Ascending aorta (tissue), 2 donors: Measurements from ENCODE around the gene TPRG1L. TPM values are rescaled to one million over a fixed set of nuclear protein-coding genes. Genes with fewer than 3 reads are reported as not detected.

Source experiments
- DNase-seq, 2 donors: peaks; one replicate each; pipeline ENCODE4 v3.0.0-alpha.2; 2019; ENCODE audit warnings: low spot score in 2 of 2
- H3K27ac ChIP-seq, 2 donors: fragments of 200-600 bp; sonication (generic); one replicate each; pipeline ENCODE4 v1.5.1; 2016 to 2017; ENCODE audit warnings: mild to moderate bottlenecking in 1 of 2
- H3K27me3 ChIP-seq: fragments of 200-600 bp; sonication (generic); one replicate; pipeline ENCODE4 v1.5.1; 2017
- H3K36me3 ChIP-seq, 2 donors: fragments of 200-600 bp; sonication (generic); one replicate each; pipeline ENCODE4 v1.5.1; 2016
- H3K4me1 ChIP-seq, 2 donors: fragments of 200-600 bp; sonication (generic); one replicate each; pipeline ENCODE4 v1.5.1; 2016 to 2017; ENCODE audit warnings: mild to moderate bottlenecking in 1 of 2
- H3K4me3 ChIP-seq, 2 donors: fragments of 200-600 bp; sonication (generic); one replicate each; pipeline ENCODE4 v1.5.1; 2016 to 2017; ENCODE audit warnings: mild to moderate bottlenecking in 1 of 2
- H3K9me3 ChIP-seq, 2 donors: fragments of 200-600 bp; sonication (generic); one replicate each; pipeline ENCODE4 v1.5.1; 2016
- CTCF ChIP-seq, 3 experiments: fragments of 200-600 bp in 2 of 3; fragments of 450-650 bp in 1 of 3; sonication (generic) in 2 of 3; IDR thresholded peaks; one replicate each; pipeline ENCODE4 v1.5.1; 2016 to 2019; ENCODE audit warnings: antibody characterized with exemption in 3 of 3, mild to moderate bottlenecking in 1 of 3, moderate library complexity in 1 of 3
- intact Hi-C: fragments of 100-400 bp; cut with DNase I; formaldehyde crosslinking; loops from one replicate; pipeline ENCODE4 v1.15.1; 2023
- total RNA-seq: library from RNA; depleted of rRNA; stranded (reverse); fragments of >200 nt; gene quantifications from one replicate; pipeline ENCODE4 v1.1.0, GENCODE V29; 2016

TPRG1L gene
- total RNA-seq, 1 donor from 2014 or later = 18.9 TPM

GRCh38 chr1:3678361-3679097 lies 53.7 kb downstream of the TPRG1L start:
- H3K27ac ChIP-seq = no peak overlapping the region
- H3K9me3 ChIP-seq = no peaks in the 10 kb centered on the region
- intact Hi-C loops = no loop called here
- TF ChIP-seq CTCF (IDR thresholded peaks at IDR 0.05) = no peak
- DNase-seq = no peak
- no peaks in the 10 kb centered on the region for H3K4me1 ChIP-seq
- no peaks in the 10 kb centered on the region for H3K36me3 ChIP-seq
- H3K4me3 ChIP-seq = no peak overlapping the region
- H3K27me3 ChIP-seq = no peaks in the 10 kb centered on the region

GRCh38 chr1:3679098-3679555 lies 54.3 kb downstream of the TPRG1L start:
- no peaks in the 10 kb centered on the region for H3K9me3 ChIP-seq
- DNase-seq = no peak
- no peaks in the 10 kb centered on the region for H3K36me3 ChIP-seq
- H3K27ac ChIP-seq = no peak overlapping the region
- TF ChIP-seq CTCF (IDR thresholded peaks at IDR 0.05) = no peak
- H3K4me3 ChIP-seq = no peak overlapping the region
- no peaks in the 10 kb centered on the region for H3K4me1 ChIP-seq
- no peaks in the 10 kb centered on the region for H3K27me3 ChIP-seq
- intact Hi-C loops = no loop called here

Other genes starting within 250 kb of the TPRG1L start
- gene ARHGEF16, start 170.3 kb upstream of the TPRG1L start, total RNA-seq = not detected
- gene MEGF6, start 13.5 kb upstream of the TPRG1L start, total RNA-seq = 194 TPM
- gene WRAP73, start 25.1 kb downstream of the TPRG1L start, total RNA-seq = 14.4 TPM
- gene TP73, start 27.5 kb downstream of the TPRG1L start, total RNA-seq = not detected
- gene CCDC27, start 127.4 kb downstream of the TPRG1L start, total RNA-seq = not detected
- gene SMIM1, start 147.7 kb downstream of the TPRG1L start, total RNA-seq = not detected
- 41.5 TPM for gene LRRC47, start 171.5 kb downstream of the TPRG1L start, total RNA-seq
- gene CEP104, start 232.2 kb downstream of the TPRG1L start, total RNA-seq = 93.6 TPM
- 45.4 TPM for gene DFFB, start 232.5 kb downstream of the TPRG1L start, total RNA-seq